ENCODE data around the gene ZACN. TPM values are rescaled to one million over a fixed set of nuclear protein-coding genes. Genes with fewer than 3 reads are reported as not detected.

Gene ZACN
- total RNA-seq, 1 experiment from 2014 or later = 0.09 TPM

GRCh38 chr17:76065775-76066174 lies 13.2 kb upstream of the ZACN start:
- H2AK5ac ChIP-seq (ENCODE audit: insufficient read length, low read length) = no peak overlapping the region
- no peak overlapping the region for H3K23ac ChIP-seq (ENCODE audit: insufficient read length, low read depth, low read length)
- Mint-ChIP-seq H3K4me1 (peaks cover 2% of the 10 kb centered on the region in 2 experiments; a peak in 3 of 4 replicates), H3K27me3 (ENCODE audit: low read depth) (no peaks in the 10 kb centered on the region), H3K4me3 (no peak overlapping the region), H3K36me3 (ENCODE audit: insufficient read depth in 1 of 3, low read depth in 3 of 3) (peaks cover 26 to 73% (median 60%) of the 10 kb centered on the region in 3 experiments; a peak in 6 of 7 replicates), H3K9me3 (no peaks in the 10 kb centered on the region), H3K27ac (no peak overlapping the region)
- H2BK20ac ChIP-seq (ENCODE audit: low read depth, low read length, poor library complexity, severe bottlenecking) = no peak overlapping the region
- H3K18ac ChIP-seq (ENCODE audit: insufficient read length, low read depth, low read length) = no peak overlapping the region
- no peak overlapping the region for H3K4ac ChIP-seq (ENCODE audit: low read depth, low read length)
- no peak overlapping the region for H3K27ac ChIP-seq (ENCODE audit: insufficient read length, low read depth, low read length)
- no CpG with 5 or more reads among the region's 4 CpGs for WGBS (ENCODE audit: extremely low coverage, insufficient read length, low lambda C conversion rate)
- H3K9me3 ChIP-seq (ENCODE audit: control insufficient read depth, low read depth, low read length) = no peaks in the 10 kb centered on the region
- H3K79me2 ChIP-seq (ENCODE audit: insufficient read depth, low read length) = no peaks in the 10 kb centered on the region
- H2BK5ac ChIP-seq (ENCODE audit: insufficient read length, low read length) = no peak overlapping the region
- H3K56ac ChIP-seq (ENCODE audit: insufficient read length, low read depth, low read length) = no peak overlapping the region
- H2BK120ac ChIP-seq (ENCODE audit: low read depth, low read length, poor library complexity, severe bottlenecking) = no peak overlapping the region
- H3K4me1 ChIP-seq (ENCODE audit: insufficient read depth, low read length) = no peaks in the 10 kb centered on the region
- H3K27me3 ChIP-seq (ENCODE audit: insufficient read depth, low read length) = no peaks in the 10 kb centered on the region
- DNase-seq = no peak
- no peak overlapping the region for H2BK12ac ChIP-seq (ENCODE audit: insufficient read length, low read depth, low read length)
- no peak overlapping the region for H3K14ac ChIP-seq (ENCODE audit: insufficient read depth, low read length)
- no peak overlapping the region for H3K4me2 ChIP-seq (ENCODE audit: insufficient read depth, insufficient read length, low read length)
- H4K5ac ChIP-seq (ENCODE audit: insufficient read length, low read depth, low read length) = no peak overlapping the region
- TF ChIP-seq, protein P1, sequence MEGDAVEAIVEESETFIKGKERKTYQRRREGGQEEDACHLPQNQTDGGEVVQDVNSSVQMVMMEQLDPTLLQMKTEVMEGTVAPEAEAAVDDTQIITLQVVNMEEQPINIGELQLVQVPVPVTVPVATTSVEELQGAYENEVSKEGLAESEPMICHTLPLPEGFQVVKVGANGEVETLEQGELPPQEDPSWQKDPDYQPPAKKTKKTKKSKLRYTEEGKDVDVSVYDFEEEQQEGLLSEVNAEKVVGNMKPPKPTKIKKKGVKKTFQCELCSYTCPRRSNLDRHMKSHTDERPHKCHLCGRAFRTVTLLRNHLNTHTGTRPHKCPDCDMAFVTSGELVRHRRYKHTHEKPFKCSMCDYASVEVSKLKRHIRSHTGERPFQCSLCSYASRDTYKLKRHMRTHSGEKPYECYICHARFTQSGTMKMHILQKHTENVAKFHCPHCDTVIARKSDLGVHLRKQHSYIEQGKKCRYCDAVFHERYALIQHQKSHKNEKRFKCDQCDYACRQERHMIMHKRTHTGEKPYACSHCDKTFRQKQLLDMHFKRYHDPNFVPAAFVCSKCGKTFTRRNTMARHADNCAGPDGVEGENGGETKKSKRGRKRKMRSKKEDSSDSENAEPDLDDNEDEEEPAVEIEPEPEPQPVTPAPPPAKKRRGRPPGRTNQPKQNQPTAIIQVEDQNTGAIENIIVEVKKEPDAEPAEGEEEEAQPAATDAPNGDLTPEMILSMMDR (conservative IDR thresholded peaks at IDR 0.05) = no peak
- no peaks in the 10 kb centered on the region for H4K20me1 ChIP-seq (ENCODE audit: control insufficient read depth, insufficient read depth, insufficient read length)
- no peak overlapping the region for H3T11ph ChIP-seq (ENCODE audit: low read length)
- no peak overlapping the region for H4K8ac ChIP-seq (replicated peaks; ENCODE audit: insufficient read length, low read depth, low read length)
- no peaks in the 10 kb centered on the region for H3K23me2 ChIP-seq (ENCODE audit: insufficient read length, low read depth, low read length, poor library complexity, severe bottlenecking)
- H2BK15ac ChIP-seq (ENCODE audit: low read depth, low read length) = no peak overlapping the region
- no peak overlapping the region for H3K9ac ChIP-seq (ENCODE audit: extremely low read depth, insufficient read length, low read length)
- no peak overlapping the region for H4K91ac ChIP-seq (ENCODE audit: insufficient read length, low read depth, low read length)
- no peaks in the 10 kb centered on the region for H3K79me1 ChIP-seq (ENCODE audit: insufficient read depth, low read depth, low read length, poor library complexity, severe bottlenecking)
- no peak overlapping the region for H2AFZ ChIP-seq (ENCODE audit: low read length)
